ENCODE measurements around the gene IRF4.
"Not testable (repeated sequence)": the region's sequence is repeated elsewhere in the genome, so short reads cannot be mapped to it uniquely, and the experiment has no call there.

Gene IRF4

DNA sequence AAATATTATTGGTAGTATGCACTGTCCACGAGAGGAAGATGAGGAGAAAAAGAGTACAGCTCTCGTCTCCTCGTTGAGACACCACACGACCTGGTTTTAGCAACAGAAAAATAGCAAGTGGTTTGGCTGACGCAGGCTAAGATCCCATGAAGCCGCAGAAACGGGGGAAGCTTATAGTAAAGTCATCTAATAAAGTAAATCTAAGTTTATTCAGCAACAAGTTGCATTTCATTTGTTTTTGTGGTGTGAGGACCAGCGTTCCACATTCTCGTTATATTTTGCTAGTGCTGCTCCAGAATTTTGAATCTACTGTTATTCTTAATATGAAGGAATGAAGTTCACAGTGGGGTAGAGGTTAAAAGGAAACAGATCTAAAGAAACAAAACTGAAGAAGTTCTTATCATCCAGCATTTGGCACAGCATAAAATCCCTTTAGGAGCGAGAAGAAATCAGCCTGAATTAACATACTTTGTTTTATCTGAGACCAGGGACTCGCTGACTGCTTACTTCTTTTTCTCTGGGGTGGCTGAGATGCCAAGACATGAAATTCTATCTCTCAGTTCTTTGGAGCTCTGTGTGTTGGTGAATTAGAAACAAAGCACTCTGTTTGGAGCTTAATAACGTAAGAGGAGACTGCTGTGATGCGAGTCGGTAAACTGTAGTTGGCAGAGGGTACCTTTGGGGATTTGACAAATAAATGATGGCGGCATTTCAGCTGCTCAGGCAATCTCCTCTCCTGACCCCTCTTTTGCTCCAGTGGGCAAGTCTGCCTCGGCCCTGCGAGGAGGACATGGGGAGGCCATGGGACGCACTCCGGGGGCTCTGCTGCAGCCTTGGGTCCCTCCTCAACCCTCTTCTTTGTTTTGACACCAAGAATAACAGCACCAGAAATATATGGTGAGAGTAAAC is 24.9 kb upstream of the IRF4 start:
- DNase-seq = no peak

DNA sequence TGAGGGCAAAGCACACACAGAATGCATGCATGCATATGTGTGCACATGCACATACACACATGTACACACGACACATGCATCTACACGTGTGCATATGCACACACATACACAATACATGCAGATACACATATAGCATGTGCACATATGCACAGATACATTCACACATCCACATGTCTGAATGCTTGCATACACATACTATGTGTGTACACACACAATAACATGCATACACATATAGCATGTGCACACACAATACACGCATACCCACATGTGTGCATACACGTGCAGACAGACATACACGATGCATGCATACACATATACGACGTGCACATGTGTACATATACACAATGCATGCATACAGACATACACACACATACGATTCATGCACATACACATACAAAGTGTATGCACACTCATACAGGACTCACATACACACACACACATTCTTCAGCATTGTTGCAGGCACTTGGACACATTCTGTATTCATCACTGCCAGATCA is 24.2 kb upstream of the IRF4 start:
- no peak for DNase-seq

DNA sequence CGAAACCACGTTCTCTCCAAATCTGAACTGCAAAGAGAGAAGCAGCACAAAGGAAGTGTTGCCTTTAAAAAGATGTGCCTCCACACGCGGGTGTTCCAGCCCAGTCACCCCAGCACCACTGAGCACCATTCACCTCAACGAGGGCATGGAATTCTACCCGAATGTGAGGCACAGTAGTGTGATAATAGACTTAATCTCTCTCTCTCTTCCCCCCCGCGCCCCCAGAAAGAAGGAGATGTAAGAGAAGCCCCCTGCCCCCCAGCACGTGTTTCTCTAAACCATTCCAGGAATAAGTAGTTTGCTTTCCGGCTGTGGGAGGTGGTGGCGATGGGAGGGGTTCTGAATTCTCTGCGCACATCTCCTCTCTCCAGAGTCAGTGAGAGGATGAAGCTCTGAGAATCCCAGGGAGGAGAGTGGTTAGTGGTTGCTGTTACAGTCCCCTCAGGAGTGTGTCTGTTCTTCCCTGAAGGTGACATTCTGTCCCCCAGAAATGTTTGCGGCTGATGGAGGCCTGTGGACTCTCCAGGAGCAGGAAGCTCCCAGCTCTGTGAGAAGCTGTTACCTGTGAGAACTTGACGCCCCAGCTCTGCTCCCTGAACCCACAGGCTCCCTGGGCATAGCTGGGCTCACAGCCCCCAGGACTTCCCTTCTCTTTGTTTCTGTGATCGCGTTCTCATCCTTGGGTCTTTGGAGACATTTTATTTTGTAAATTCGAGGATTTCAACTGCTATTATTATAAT is 23.5 kb upstream of the IRF4 start:
- no peak for DNase-seq

DNA sequence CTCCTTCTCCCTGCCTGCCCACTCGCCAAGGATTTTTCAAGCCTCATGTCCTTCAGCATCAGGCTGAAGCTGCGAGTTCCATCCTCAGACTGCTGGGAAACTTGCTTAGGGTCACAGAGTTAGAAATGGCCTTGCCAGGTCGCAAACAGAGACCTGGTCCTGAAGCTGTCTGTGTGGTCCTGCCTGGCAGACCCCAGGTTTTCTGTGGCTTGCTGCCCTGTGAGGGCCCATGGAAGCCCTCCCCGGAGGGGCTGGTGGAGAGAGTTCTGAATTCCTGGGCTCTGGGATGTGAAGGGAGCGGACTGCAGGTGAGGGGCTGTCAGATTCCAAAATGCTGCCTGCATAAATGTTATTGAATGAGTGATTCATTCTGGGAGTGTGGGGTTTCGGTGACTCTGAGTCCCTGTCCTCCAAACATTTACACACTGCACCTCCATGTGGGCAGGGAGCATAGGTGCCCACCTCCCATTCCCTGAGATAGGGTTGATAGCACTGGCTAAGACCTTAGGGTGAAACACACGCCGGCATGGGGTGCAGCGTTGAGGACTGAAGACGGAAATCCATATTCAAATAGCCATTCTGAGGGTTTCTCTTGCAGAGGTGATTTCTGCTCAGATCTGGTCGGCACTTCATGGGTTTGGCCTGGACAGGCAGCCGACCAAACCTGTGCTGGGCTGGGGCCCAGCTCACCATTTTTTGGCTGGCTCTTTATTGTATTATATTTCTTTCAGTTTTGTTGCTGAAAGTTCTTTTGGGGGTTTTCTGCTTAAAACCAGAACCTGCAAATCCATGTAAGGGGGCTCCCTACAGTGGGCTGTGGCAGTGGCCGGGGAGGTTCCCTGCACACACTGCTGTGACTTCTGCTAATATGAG is 21.8 kb upstream of the IRF4 start:
- DNase-seq = no peak

DNA sequence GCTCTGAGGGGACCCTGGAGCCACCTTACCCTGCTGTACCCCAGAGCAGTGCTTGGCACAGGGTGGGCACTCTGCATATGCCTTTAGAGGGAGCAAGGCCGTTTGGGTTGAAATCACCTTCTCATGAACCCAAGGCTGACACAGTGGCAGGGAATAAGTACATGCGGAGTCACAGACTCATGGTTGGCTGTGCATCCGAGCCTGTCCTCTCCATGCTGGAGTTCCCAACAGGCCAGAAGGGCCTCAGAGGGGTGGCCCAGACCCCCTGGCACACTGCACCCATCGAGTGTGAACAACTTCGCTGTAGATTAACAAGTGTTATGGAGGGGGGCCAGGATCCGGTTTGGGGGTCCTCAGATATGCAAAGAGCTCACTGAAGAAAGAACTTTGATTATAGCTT is 21.0 kb upstream of the IRF4 start:
- no peak for DNase-seq

DNA sequence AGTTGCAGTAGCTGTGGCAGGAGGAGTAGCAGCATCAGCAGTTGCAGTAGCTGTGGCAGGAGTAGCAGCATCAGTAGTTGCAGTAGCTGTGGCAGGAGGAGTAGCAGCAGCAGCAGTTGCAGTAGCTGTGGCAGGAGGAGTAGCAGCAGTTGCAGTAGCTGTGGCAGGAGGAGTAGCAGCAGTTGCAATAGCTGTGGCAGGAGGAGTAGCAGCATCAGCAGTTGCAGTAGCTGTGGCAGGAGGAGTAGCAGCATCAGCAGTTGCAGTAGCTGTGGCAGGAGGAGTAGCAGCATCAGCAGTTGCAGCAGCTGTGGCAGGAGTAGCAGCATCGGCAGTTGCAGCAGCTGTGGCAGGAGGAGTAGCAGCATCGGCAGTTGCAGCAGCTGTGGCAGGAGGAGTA is 19.7 kb upstream of the IRF4 start:
- DNase-seq = not testable (repeated sequence)

DNA sequence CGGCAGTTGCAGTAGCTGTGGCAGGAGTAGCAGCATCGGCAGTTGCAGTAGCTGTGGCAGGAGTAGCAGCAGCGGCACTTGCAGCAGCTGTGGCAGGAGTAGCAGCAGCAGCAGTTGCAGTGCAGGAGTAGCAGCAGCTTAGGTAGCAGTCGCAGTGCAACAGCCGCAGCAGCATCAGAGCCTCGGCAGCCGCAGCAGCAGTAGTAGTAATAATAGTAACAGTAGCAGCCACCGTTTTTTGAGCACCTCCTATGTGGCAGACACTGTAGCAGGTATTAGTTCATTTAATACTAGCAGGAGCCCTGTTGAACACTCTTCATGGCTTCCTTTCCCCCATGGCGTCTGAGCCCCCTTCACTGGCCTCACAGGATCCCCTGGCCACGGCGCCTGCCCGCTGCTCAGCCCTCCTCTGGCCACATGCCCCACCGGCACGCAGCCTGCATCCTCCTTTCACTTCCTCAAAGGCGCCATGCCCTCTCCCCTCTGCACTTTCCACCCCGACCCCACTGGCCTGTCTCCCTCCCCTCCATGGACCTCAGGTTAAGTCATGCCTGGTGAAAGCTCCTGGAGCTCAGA is 19.1 kb upstream of the IRF4 start:
- no peak for DNase-seq

DNA sequence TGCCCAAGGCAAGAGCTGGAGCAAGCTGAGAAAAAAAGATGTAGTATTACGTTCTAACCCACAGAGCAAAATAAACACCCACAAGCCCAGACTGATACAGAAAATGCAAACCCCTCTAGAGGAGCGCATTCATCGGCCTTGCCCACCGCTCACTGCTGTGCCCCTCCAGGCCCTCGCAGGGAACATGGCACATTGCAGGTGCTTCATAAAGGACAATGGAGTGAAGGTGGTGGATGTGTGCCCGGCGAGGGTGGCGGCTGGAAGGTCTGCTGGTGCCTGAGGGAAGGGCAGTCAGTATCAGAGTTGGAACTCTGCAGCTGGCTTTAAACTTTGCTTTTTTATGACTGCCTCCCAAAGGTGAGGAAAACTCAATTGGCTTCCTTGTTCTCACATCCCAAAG is 18.5 kb upstream of the IRF4 start:
- no peak for DNase-seq

DNA sequence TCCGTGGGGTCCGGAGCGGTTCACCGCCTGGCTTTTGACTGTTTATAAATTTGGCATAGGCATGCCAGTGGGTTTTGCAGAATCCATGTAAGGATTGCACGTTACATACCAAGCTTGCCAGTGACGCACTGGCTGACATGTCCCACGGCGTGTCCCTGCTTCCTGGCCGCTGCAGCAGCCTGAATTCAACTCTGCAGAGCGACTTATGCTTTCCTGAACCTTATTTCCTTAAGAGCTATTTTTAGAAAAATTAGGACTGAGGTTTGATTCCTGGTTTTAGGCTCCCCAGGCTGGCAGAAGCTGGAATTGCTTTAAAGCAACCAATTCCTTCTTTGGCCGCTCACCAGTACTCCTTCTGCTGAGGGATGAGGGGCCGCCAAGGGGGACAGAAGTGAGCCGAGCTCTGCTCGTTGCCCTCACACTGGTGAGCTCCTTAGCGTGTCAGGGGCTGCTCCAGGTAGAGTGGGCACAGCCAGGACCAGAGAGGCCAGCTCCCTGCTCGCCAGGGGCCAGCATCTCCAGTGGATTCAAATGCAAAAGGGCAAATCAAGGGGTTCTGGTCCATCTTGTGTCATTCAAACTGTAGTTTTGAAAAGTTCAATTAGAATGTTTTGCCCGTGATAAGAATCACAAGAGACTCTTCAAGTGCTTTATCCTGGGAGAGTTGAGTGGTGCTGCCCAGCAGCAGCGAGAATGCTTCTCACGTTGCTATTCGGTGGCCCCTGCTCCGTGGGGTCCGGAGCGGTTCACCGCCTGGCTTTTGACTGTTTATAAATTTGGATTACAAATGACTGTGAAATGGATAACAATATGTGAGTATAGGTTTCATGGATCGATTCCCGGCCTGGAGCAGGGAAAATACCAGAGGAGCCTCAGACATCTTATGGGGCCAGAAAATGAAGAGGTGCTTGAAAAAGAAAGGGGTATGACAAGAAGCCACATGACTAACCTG is 17.5 kb upstream of the IRF4 start:
- no peak for DNase-seq

DNA sequence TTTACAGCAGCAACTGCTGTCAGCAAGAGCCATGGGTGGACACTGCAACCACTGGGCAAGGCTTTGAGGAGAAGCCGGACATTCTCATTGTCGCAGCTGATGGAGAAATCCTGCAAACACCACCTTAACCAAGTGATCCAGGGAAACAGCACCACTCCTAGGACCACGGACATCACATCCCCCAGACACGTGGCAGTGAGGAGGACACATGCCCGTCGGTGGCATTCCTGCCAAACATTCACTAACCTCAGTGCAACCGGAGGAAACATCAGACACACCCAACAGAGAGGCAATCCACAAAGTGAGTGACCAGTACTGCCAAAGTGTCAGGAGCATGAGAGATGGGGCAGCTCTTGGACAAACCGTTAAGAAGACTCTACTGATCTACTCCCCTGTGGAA is 16.6 kb upstream of the IRF4 start:
- no peak for DNase-seq

DNA sequence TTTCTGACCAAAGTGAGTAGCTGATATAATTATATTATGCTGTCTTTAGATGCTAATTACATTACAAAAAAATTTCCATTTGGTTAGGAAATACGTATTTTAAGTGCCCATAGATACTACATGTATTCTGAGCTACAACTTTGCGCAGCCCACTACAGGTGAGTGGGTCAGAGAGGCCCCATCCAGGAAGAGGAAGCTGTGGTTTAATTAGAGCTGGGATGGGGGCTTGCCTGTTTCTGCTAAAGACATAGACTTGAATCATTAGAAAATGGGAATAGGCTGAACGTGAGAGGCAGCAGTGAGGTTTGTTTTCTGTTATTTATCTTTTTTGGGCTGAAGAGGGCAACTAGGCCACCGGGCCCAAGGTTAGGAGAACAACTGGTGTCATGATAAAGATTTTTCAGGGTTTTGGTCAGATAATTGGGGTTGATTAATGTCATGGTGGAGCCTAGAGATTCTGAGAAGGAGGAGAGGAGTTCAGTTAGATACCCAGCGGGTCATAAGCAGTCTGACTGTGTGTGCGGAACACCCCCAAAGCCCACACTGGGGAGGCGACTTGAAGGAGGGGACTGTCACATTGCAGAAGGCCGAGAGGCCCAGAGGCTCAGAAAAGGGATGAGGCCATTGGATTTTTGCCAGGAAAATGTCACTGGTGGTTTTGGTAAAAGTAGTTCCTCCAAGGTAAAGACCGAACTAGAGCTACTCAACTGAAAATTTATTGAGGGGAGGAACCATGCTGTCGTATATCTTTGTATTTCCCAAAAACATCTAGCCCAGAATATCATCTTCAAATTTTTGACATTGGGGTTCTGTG is 14.5 kb upstream of the IRF4 start:
- no peak for DNase-seq

DNA sequence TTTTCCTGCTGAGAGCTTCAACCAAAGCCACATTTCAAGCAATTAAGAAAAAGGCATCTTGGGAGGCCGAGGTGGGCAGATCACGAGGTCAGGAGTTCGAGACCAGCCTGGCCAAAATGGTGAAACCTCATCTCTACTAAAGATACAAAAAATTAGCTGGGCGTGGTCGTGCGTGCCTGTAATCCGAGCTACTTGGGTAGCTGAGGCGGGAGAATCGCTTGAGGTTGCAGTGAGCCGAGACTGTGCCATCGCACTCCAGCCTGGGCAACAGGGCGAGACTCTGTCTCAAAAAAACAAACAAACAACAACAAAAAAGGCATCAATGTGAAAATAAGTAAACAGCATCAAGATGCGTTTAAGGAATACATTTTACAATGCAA is 13.9 kb upstream of the IRF4 start:
- DNase-seq = not testable (repeated sequence)

DNA sequence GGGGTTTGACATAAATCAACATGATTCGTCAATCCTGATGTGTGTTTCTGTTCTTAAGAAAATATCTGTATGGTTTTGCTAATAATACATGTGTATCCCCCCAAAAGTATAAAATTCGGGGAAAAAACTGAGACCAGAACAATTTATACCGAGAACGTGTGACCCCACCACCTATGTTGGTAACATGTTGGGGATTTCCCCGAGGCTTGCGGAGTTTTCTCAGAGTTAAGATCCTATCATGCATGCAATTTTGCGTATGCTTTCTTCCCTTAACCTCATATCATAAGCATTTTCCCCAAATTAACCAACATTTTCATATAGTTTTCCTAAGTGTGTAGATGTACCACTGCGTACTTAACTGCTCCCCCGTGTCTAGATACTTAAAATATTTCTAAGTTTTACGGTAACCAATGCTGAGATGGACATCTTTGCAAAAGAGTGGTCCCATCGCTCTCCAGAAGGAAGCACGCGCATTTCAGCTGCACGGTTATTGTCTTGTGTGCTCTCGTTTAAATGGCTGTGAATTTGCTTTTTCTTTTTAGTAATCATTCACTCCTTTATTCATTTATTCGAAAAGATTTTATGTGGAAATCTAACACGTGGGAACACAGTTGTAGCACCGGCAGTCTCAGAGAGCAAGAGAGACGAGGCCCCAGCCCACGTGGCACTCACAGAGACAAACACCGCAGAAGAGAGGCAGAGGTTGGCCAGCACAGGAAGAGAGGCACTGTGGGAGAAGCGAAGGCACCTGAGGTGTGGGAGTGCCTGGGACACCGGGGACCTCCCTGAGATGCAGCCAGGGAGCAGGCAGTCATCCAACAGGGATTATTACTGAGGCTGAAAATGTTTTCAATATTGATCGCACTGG is 13.2 kb upstream of the IRF4 start:
- DNase-seq = no peak

DNA sequence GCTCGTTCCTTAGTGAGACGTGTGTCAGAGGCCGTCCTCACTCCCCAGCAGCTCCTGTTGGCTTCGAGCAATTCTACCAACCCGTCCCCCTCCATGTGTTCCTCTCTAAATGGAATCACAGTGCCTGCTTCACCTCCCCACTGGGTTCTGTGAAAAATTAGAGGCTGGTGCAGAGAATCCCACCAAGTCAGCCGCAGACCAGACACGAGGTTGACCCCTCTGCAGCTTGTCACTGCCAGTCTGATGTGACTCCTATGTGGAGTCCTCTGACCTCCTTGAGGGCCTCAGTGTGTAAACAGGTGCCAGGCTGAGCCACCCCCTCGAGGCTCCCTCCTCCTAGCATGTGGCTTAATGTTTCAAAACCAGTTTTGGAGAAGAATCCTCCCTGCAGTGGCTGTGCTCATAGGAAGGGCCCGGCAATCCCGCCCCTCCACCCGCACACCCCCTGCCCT is 12.6 kb upstream of the IRF4 start:
- DNase-seq = no peak

DNA sequence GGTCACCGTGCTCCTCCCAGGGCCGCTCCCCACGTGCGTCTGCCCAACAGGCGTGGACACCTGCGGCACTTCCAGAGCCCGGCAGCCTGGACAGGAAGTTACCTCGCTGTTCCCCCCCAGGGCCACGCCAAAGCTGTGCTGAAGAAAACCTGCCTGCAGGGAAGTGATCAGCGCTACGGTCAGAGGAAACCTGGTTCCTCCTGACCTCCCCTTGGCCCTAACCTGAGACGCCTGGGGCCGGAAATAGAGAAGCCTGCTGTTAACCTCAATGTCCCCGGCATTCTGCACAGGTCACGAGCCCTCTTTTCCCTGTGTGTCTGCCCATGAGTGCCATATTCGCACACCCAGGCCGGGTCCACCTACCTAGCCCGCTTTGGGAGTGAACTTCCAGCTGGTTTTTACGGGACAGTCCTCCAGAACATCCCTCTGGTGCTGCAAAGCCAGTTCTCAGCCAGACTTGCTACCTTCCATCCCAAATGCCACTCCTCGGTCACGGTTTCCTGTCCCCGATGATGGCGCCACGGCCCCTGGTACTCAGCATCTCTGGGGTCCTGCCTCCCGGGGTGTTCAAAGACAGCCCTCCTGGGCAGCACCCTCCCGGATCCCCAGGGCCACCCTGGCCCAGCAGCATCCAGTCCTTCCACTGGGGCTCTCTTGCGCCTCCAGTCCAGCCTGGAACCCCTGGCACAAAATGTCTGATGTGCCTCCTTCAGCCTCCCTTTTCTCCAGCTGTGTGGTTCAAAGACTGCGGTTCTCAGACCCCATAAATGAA is 12.0 kb upstream of the IRF4 start:
- DNase-seq = no peak

DNA sequence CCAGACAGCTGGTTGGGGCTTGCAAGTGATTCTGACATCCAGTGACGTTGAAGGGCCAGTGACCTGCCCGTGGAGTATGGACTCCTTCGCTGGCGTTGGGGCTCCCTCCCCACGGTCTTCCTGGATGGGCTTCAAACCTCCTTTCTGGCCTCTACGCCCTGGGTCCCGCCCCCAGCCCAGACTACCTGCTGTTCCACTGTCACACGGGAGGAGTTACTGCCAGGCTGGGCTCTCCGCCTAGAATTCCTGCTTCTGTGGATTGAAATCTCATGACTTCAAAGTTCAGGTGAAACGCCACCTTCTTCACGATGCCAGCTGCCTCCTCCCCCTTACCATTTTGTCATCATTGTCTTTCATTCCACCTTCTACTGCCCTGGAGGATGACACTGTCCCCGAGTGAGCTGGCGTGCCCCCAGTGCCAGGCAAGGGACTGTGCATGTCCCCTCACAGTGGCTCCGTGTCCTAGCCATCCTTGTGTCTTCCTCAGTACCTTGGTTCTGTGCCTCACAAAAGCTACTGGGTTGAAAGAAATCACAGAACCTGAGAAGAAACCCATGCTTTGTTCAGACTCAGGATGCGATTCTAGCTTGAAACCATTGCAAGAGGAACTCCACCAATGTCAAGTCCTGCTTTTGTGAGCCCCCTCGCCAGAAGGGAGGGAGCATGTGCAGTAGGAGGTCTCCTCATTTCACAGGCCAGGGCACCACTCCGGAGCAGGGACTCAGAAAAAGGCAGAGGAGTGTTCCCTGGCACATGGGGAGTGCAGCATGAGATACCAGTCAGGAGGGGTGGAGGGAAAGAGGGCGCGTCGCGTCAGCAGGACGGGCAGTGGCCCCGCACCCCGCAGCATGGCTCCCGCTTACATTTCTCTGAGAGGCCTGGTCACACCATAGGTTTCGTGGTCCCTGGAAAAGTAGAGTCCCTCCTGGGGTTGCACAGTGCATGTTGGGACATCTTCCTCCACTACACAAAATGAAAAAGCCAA is 11.0 kb upstream of the IRF4 start:
- DNase-seq = no peak

DNA sequence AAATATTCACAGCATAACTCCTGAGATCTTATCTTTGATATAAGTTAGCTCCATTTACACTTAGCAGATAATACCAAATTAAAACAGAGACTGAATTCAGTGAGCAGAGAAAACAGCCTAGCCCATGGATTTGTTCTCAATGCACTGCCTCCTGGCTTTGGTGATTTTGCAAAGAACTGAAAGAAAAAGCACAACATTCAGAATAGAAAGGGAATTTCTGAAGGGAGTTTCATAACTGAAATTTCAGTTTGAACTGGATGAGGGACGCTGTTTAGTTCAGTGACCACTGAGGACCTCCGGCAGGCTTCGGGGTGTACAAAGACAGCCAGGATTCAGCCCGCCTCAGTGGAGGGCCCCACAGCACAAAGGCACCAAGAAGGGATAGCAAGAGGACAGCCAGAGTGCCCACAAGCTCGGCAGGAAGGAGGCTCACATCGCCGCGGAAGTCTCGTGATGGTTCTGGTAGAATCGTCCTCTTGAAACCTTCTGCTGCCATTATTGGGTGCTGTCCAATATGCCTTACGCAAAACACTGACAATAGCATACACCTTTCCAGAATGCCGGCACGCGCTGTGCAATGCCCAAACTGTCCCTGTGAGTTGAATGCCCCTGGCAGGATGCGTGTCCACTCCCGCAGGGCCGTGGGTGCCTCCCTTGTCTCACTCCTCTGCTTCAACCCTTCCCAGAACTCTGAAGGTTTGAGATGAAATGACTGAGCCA is 9.7 kb upstream of the IRF4 start:
- no peak for DNase-seq
